ENCODE results near the gene MACROD2.

The MACROD2 gene

DNA sequence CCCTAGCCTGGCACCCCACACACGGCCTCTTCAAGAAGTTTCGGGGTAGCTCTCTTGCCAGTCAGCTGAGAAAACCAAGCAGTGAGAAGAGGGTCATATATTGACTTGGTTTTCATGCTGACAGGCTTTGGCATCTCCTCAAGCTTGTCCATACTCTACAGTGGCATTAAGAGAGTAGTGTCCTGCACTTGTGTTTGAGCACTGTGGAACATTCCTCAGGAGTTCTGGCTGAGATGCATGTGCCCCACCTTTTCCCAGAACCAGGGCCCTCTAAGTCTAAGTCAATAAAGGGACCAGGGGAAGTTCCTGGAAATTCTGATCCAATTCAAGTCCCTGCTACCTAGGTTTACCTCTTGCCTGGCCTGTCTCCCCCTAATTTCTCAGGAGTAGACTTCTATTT lies 886.2 kb downstream of the MACROD2 start:
- H4K20me1 ChIP-seq = no peaks in the 10 kb centered on the region
- H3K27me3 ChIP-seq = no peaks in the 10 kb centered on the region
- no peaks in the 10 kb centered on the region for H3K4me1 ChIP-seq
- no peak overlapping the region for H3K27ac ChIP-seq
- no peak overlapping the region for H3K4me3 ChIP-seq
- H3K9me3 ChIP-seq = no peaks in the 10 kb centered on the region
- H3K9ac ChIP-seq = no peak overlapping the region
- H3K4me2 ChIP-seq = no peak overlapping the region
- TF ChIP-seq Cebpa-rat (IDR thresholded peaks at IDR 0.05) = no peak
- H3K36me3 ChIP-seq = no peaks in the 10 kb centered on the region

DNA sequence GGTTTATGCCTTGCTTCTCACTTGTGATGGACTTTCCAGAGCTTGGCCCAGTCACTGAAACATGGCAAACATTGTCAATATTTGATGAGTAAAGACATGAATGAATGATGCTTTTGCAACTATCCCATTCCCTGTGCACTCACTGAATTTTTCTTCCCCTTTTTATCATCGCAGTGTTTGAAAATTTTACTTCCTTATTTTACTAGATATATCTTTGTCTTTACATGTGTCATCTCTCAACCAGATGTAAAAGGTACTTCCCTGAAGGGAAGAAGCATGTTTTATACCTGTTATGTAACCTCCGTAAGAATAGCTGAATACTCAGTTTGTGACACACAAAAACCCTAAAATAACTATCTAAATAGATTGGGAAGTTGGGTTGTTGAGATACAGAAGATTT lies 886.8 kb downstream of the MACROD2 start:
- no peak overlapping the region for H3K4me2 ChIP-seq
- TF ChIP-seq Cebpa-rat (IDR thresholded peaks at IDR 0.05) = no peak
- no peaks in the 10 kb centered on the region for H3K4me1 ChIP-seq
- no peak overlapping the region for H3K4me3 ChIP-seq
- no peaks in the 10 kb centered on the region for H4K20me1 ChIP-seq
- H3K27ac ChIP-seq = no peak overlapping the region
- no peak overlapping the region for H3K9ac ChIP-seq
- no peaks in the 10 kb centered on the region for H3K9me3 ChIP-seq
- H3K27me3 ChIP-seq = no peaks in the 10 kb centered on the region
- H3K36me3 ChIP-seq = no peaks in the 10 kb centered on the region

DNA sequence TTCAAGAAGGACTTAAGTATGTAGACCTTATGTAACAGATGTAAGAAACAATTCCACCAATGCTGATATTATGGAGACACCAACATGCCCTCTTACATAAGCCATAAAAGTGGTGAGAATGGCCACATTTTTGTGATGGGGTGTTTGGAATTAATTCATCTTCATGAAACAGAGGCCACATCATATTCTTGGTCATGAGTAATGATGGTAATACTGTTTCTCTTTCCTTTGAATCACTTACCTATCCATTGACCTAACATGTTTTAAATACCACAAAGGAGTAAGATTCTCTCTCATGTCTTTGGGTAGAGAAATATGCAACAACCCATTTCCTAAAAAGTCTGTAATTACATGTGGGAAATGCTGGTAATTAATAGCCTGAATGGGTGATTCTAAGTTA lies 887.5 kb downstream of the MACROD2 start:
- Histone ChIP-seq H3K36me3 (no peaks in the 10 kb centered on the region), H3K4me2 (no peak overlapping the region), H3K27me3 (no peaks in the 10 kb centered on the region), H3K4me3 (no peak overlapping the region), H3K27ac (no peak overlapping the region), H3K4me1 (no peaks in the 10 kb centered on the region), H4K20me1 (no peaks in the 10 kb centered on the region), H3K9me3 (no peaks in the 10 kb centered on the region), H3K9ac (no peak overlapping the region)
- TF ChIP-seq Cebpa-rat (IDR thresholded peaks at IDR 0.05) = no peak

DNA sequence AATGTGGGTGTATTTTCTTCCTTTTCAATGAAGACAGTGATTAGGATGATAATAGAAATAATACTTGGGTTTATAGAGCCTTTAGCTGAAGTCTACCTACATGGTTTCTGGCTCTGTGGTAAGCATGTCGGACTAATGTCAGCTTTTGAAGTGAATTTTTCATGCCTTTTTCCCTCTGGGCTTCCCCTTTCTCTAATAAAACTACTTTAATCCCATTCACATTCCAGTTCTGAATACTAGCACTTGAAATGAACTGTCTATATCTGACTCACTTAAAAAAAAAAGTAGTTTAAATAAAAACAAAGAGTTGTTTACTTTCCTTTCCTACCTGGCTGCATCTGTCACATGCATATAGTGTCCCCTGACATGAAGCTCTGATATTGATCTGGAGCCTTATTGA lies 888.0 kb downstream of the MACROD2 start:
- Histone ChIP-seq H3K4me2 (no peak overlapping the region), H4K20me1 (no peaks in the 10 kb centered on the region), H3K27me3 (no peaks in the 10 kb centered on the region), H3K9ac (no peak overlapping the region), H3K4me1 (no peaks in the 10 kb centered on the region), H3K36me3 (no peaks in the 10 kb centered on the region), H3K9me3 (no peaks in the 10 kb centered on the region), H3K4me3 (no peak overlapping the region), H3K27ac (no peak overlapping the region)
- no peak for TF ChIP-seq Cebpa-rat (IDR thresholded peaks at IDR 0.05)

DNA sequence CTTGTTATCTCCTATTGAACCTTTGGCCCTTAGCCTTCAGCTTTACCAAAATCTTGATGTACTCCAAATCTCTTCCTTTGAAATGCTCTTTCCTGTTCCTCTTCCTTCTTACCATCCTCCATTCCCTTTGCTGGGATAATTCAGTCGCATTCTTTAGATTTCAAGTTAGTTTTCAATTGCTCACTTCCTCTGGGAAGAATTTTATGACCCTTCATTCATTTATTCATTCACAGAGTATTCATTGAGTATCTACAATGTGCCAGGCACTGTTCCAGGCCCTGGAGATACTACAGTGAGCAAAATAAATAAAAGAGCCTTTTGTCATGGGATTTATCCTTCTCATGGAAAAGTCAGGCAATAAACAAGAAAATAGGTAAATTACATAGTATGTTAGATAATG lies 890.3 kb downstream of the MACROD2 start:
- Histone ChIP-seq H3K27me3 (no peaks in the 10 kb centered on the region), H3K9me3 (no peaks in the 10 kb centered on the region), H3K4me2 (no peak overlapping the region), H3K9ac (no peak overlapping the region), H3K4me3 (no peak overlapping the region), H4K20me1 (no peaks in the 10 kb centered on the region), H3K4me1 (no peaks in the 10 kb centered on the region), H3K36me3 (no peaks in the 10 kb centered on the region), H3K27ac (no peak overlapping the region)
- TF ChIP-seq Cebpa-rat (IDR thresholded peaks at IDR 0.05) = no peak

DNA sequence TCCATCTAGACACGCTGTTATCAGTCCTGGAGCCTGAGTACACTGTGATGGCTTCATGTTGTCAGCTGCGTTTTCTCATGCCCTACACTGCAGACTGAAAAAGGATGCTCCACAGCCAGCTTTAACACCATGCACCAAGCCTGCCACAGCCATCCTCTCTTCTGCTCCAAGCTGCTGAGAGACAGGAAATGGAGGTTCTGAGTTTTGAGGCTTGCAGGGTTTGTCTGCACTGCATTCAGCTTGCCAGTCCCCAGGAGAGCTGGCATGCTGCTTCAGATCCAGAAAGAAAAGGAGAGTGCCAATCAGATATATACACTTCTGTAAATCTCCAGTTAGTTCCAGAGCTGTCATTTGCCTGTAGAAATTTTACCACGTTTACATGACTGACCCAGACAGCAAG lies 892.8 kb downstream of the MACROD2 start:
- Histone ChIP-seq H4K20me1 (no peaks in the 10 kb centered on the region), H3K4me1 (no peaks in the 10 kb centered on the region), H3K4me3 (no peak overlapping the region), H3K27me3 (no peaks in the 10 kb centered on the region), H3K4me2 (no peak overlapping the region), H3K9ac (no peak overlapping the region), H3K36me3 (no peaks in the 10 kb centered on the region), H3K27ac (no peak overlapping the region), H3K9me3 (no peaks in the 10 kb centered on the region)
- TF ChIP-seq Cebpa-rat (IDR thresholded peaks at IDR 0.05) = no peak

DNA sequence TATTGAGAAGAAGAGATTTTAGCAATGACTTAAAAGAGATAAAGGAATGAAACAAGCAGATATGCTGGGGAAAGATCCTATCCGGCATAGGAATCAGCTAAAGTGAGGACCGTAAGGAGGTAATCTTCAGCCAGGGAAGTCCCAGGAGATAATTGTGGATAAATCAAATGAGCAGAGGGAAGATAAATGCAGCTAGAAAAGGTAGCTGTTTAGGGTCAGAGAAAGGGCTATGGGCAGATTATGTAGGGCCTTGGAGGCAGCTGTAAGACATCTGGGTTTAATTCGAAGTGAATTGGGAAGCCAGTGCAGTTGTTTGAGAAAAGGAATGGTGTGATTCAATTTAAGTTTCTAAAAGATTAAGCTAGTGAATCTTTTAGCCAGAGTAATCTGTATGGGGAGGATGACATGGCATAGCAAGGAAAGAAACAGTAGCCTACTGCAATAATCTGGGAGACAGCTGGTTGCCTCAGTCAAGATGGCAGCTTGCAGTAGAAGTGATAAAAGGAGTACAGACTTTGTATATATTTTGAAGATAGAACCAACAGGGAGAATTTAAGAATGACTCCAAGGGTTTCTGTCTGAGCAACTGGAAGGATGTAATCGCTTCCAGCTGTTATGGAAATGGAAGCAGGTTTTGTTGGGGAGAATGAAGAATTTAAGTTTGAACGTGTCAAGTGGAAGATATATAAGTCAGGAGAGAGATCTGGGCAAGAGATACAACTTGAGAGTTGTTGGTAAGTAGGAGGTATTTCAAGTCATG lies 894.4 kb downstream of the MACROD2 start:
- no peak overlapping the region for H3K4me3 ChIP-seq
- H3K36me3 ChIP-seq = no peaks in the 10 kb centered on the region
- H3K4me1 ChIP-seq = no peaks in the 10 kb centered on the region
- TF ChIP-seq Cebpa-rat (IDR thresholded peaks at IDR 0.05) = no peak
- no peaks in the 10 kb centered on the region for H3K27me3 ChIP-seq
- H3K9ac ChIP-seq = no peak overlapping the region
- no peak overlapping the region for H3K27ac ChIP-seq
- no peak overlapping the region for H3K4me2 ChIP-seq
- no peaks in the 10 kb centered on the region for H3K9me3 ChIP-seq
- H4K20me1 ChIP-seq = no peaks in the 10 kb centered on the region

DNA sequence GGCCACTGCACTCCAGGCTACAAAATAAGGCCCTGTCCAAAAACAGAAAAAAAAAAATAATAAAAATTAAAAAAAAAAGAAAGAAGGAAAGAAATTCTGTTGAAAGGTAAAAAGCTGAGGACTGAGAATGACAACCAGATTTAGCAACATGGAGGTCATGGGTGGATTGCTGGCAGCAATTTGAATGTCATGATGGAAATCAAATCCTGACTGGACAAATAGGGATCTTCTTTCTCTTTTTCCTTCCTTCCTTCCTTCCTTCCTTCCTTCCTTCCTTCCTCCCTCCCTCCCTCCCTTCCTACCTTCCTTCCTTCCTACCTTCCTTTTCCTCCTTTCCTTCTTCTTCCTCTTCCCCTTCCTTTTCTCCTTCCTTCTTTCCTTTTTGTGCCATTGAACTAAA lies 895.4 kb downstream of the MACROD2 start:
- Histone ChIP-seq H3K36me3 (no peaks in the 10 kb centered on the region), H4K20me1 (no peaks in the 10 kb centered on the region), H3K4me3 (no peak overlapping the region), H3K4me2 (no peak overlapping the region), H3K27me3 (no peaks in the 10 kb centered on the region), H3K9ac (no peak overlapping the region), H3K9me3 (no peaks in the 10 kb centered on the region), H3K4me1 (no peaks in the 10 kb centered on the region), H3K27ac (no peak overlapping the region)
- TF ChIP-seq Cebpa-rat (IDR thresholded peaks at IDR 0.05) = no peak

DNA sequence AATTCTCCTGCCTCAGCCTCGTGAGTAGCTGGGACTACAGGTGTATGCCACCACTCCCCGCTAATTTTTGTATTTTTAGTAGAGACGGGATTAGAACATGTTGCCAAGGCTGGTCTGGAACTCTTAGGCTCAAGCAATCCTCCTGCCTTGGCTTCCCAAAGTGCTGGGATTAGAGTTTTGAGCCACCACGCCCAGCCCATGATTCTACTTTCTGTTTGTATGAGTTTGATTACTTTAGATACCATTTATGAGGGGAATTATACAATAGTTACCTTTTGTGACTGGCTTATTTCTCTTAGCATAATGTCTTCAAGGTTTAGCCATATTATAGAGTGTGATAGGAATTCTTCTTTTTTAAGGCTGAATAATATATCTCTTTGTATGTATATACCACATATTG lies 897.5 kb downstream of the MACROD2 start:
- no peaks in the 10 kb centered on the region for H3K27me3 ChIP-seq
- H3K4me2 ChIP-seq = no peak overlapping the region
- H3K4me3 ChIP-seq = no peak overlapping the region
- TF ChIP-seq Cebpa-rat (IDR thresholded peaks at IDR 0.05) = no peak
- H3K36me3 ChIP-seq = no peaks in the 10 kb centered on the region
- H3K27ac ChIP-seq = no peak overlapping the region
- no peaks in the 10 kb centered on the region for H4K20me1 ChIP-seq
- no peaks in the 10 kb centered on the region for H3K9me3 ChIP-seq
- H3K4me1 ChIP-seq = no peaks in the 10 kb centered on the region
- no peak overlapping the region for H3K9ac ChIP-seq

DNA sequence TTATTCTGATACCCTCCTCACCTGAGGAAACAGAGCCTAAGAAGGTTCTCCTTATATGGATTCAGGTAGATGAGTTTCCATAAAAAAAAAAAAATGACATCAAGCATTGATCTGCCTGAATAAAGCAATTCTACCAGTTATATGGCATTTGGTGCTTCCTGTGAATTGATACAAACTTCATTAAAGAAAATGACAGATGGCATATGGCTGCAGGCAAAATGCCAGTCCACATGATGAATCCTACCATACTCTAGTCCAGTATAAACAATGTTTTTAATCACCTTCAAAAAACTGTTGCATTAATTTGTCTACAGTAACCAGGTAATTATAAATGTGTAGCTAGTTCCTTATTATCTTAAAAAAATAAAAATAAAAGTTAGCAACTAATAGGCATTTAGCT lies 901.3 kb downstream of the MACROD2 start:
- Histone ChIP-seq H4K20me1 (no peaks in the 10 kb centered on the region), H3K27ac (no peak overlapping the region), H3K27me3 (no peaks in the 10 kb centered on the region), H3K4me1 (no peaks in the 10 kb centered on the region), H3K9ac (no peak overlapping the region), H3K9me3 (no peaks in the 10 kb centered on the region), H3K36me3 (no peaks in the 10 kb centered on the region), H3K4me3 (no peak overlapping the region), H3K4me2 (no peak overlapping the region)
- no peak for TF ChIP-seq Cebpa-rat (IDR thresholded peaks at IDR 0.05)

DNA sequence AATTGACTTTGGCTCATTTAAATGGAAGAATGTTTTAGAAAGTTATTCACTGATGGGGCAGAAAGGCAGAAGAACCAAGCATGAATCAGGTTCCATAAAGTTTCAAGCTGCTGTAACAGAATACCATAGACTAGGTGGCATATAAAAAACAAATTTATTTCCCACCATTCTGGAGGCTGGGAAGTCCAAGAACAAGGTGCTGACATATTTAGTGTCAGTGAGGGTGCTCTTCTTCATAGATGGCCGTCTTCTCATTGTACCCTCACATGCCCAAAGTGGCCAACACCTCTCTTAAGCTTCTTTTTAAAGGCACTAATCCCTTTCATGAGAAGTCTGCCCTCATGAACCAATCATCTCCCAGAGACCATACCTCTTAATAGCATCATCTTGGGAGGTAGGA lies 902.3 kb downstream of the MACROD2 start:
- no peak overlapping the region for H3K27ac ChIP-seq
- no peaks in the 10 kb centered on the region for H3K27me3 ChIP-seq
- H3K4me3 ChIP-seq = no peak overlapping the region
- H3K4me2 ChIP-seq = no peak overlapping the region
- no peaks in the 10 kb centered on the region for H3K9me3 ChIP-seq
- no peaks in the 10 kb centered on the region for H4K20me1 ChIP-seq
- TF ChIP-seq Cebpa-rat (IDR thresholded peaks at IDR 0.05) = no peak
- H3K9ac ChIP-seq = no peak overlapping the region
- no peaks in the 10 kb centered on the region for H3K36me3 ChIP-seq
- no peaks in the 10 kb centered on the region for H3K4me1 ChIP-seq

All from BLaER1 (cell line).